Measurements from ENCODE around the gene CD46.

The CD46 gene

DNA sequence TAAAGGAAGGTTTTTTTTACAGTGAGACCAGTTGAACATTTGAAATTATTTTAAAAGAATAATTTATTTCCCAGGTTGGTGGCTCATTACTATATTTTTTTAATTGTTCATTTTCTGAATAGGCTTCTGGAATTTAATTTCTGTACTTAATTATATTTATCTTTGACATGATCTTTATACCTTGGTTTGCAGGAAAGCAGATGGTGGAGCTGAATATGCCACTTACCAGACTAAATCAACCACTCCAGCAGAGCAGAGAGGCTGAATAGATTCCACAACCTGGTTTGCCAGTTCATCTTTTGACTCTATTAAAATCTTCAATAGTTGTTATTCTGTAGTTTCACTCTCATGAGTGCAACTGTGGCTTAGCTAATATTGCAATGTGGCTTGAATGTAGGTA lies 41.5 kb downstream of the CD46 start:
- no peak overlapping the region for H3K4me3 ChIP-seq (replicated peaks; ENCODE audit: low read depth, low read length)
- TF ChIP-seq, protein P1, sequence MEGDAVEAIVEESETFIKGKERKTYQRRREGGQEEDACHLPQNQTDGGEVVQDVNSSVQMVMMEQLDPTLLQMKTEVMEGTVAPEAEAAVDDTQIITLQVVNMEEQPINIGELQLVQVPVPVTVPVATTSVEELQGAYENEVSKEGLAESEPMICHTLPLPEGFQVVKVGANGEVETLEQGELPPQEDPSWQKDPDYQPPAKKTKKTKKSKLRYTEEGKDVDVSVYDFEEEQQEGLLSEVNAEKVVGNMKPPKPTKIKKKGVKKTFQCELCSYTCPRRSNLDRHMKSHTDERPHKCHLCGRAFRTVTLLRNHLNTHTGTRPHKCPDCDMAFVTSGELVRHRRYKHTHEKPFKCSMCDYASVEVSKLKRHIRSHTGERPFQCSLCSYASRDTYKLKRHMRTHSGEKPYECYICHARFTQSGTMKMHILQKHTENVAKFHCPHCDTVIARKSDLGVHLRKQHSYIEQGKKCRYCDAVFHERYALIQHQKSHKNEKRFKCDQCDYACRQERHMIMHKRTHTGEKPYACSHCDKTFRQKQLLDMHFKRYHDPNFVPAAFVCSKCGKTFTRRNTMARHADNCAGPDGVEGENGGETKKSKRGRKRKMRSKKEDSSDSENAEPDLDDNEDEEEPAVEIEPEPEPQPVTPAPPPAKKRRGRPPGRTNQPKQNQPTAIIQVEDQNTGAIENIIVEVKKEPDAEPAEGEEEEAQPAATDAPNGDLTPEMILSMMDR (IDR thresholded peaks at IDR 0.05; ENCODE audit: low read length, missing control alignments) = no peak
- no peak for DNase-seq (ENCODE audit: low read depth)

DNA sequence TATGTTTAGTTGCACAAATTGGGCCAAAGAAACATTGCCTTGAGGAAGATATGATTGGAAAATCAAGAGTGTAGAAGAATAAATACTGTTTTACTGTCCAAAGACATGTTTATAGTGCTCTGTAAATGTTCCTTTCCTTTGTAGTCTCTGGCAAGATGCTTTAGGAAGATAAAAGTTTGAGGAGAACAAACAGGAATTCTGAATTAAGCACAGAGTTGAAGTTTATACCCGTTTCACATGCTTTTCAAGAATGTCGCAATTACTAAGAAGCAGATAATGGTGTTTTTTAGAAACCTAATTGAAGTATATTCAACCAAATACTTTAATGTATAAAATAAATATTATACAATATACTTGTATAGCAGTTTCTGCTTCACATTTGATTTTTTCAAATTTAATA lies 43.0 kb downstream of the CD46 start:
- no peak overlapping the region for H3K4me3 ChIP-seq (replicated peaks; ENCODE audit: low read depth, low read length)
- no peak for DNase-seq (ENCODE audit: low read depth)
- TF ChIP-seq, protein P1 (IDR thresholded peaks at IDR 0.05; ENCODE audit: low read length, missing control alignments) = no peak

DNA sequence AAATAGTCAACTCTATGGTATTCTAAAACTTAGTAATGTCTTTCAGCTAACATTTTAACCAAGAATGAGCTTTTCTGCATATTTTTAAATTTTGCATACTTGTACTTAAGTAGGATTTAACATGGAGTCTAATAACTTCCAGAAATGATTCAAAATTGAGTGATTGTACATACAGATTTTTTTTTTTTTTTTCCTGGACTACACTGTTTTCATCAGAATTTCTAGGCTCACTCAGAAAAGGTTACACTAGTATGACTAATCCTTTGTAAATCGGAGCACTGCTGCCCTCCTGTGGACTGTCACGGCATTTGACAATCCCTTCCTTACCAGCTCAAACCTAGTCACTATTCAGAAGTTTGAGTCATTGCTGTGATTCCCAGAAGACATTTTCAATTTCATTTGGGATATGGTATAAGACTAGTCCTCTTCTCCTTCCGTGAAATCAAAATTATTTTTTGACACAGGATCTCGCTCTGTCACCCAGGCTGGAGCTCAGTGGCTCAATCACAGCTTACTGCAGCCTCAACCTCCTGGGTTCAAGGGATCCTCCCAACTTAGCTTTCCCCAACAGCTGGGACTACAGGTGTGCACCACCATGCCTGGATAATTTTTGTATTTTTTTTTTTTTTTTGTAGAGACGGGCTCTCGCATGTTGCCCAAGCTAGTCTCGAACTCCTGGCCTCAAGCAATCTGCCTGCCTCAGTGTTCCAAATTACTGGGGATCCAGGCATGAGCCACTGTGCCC lies 45.5 kb downstream of the CD46 start:
- H3K4me3 ChIP-seq (replicated peaks; ENCODE audit: low read depth, low read length) = no peak overlapping the region
- DNase-seq (ENCODE audit: low read depth) = peak; percentile 91
- TF ChIP-seq, protein P1 (IDR thresholded peaks at IDR 0.05; ENCODE audit: low read length, missing control alignments) = peak; percentile 83

DNA sequence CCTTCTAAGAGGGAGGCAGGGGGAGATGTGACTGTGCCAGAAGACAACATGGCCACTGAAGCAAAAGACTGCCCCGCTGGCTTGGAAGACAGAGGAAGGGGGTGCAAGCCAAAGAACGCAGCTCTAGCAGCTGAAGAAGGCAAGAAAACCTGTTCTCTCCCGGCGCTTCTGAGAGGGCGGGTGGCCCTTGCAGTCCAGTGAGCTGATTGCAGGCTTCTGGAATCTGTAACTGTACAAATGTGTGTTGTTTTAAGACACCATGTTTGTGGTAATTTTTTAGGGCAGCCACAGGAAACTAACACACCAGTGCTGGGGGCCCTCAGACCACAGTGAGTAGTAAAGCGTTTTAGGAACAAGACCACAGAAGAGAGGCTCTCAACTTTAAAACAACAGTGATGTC lies 47.0 kb downstream of the CD46 start:
- DNase-seq (ENCODE audit: low read depth) = no peak
- no peak overlapping the region for H3K4me3 ChIP-seq (replicated peaks; ENCODE audit: low read depth, low read length)
- TF ChIP-seq, protein P1 (IDR thresholded peaks at IDR 0.05; ENCODE audit: low read length, missing control alignments) = no peak

DNA sequence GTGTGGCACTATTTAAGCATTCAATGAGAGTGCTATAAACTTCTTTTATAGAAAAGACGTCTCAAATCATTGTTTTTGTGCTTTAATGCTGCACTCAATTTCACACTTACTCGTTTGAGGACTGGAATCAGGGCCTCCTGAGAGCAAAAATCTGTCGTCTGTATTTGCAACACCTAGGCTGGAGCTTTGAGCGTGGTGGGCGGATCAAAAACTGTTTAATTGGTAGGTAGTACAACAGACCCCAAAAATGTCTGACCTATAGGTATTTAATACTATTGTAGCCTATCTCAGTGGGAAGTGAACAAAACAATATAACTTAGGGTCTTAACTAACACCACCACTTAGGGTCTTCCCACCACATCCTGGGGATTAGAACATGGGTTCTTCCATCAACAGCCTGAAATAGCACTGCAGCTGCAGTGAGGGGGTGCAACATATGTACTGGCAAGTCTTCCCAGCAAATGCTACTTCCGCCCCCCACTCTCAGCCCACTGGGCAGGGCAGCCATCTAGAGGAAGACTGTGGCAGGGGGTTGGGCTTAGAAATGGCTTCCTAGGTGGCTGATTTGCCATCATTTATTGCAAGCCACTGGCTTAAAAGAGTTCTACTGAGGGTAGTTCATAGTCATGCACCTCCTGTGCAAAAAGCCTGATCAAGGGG lies 48.3 kb downstream of the CD46 start:
- DNase-seq (ENCODE audit: low read depth) = no peak
- TF ChIP-seq, protein P1 (IDR thresholded peaks at IDR 0.05; ENCODE audit: low read length, missing control alignments) = no peak
- H3K4me3 ChIP-seq (replicated peaks; ENCODE audit: low read depth, low read length) = no peak overlapping the region

DNA sequence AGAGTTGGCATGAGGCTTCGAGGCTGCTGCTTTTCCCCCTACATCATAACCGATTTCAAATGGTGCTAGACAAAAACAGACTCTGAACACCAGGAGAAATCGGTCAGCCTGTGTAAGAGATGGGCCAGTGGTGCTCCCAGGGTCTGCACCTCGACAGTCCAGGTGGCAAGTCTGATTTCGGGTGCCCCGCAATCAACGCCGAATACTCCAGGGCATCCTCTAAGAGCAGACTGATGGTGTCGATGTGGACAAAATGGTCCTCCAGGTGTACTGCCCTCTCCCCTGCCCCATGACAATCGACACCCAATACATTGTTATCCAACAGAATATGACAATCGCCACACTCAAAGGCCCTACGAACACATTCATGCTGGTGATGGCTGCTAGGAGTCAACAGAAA lies 50.0 kb downstream of the CD46 start:
- DNase-seq (ENCODE audit: low read depth) = no peak
- TF ChIP-seq, protein P1 (IDR thresholded peaks at IDR 0.05; ENCODE audit: low read length, missing control alignments) = no peak
- H3K4me3 ChIP-seq (replicated peaks; ENCODE audit: low read depth, low read length) = no peak overlapping the region

Data from fibroblast of pulmonary artery (primary cell).